HCT116 (cell line): ENCODE measurements around the gene PCDH9. TPM values are rescaled to one million over a fixed set of nuclear protein-coding genes. Genes with fewer than 3 reads are reported as not detected.

Experiments
- ATAC-seq: fragments of 200-7000 bp; cut with Tn5 transposase; 2 replicates; pipeline ENCODE4 v1.9.1; 2020; ENCODE audit warnings: mild to moderate bottlenecking, moderate library complexity
- BruUV-seq: library from RNA; stranded (reverse); fragments of 400-500 nt; replicated peaks from 2 replicates; lab custom pipeline; 2021; lab: Mats Ljungman, UMichigan
- CTCF ChIA-PET: fragments of 300-600 bp; sonication (Branson Sonifier 250); formaldehyde crosslinking; loops from one replicate; lab custom pipeline; 2021; ENCODE audit warnings: antibody characterized with exemption; lab: Charles Lee
- POLR2A ChIA-PET: fragments of 300-600, 350-600 bp; sonication (Branson Sonifier 250); formaldehyde crosslinking; loops from one replicate; lab custom pipeline; 2021; ENCODE audit warnings: antibody characterized with exemption; lab: Charles Lee
- RAD21 ChIA-PET, 2 experiments: fragments of 300-600 bp; sonication (Branson Sonifier 250); formaldehyde crosslinking; loops; one replicate each; lab custom pipeline; 2023; ENCODE audit warnings: low total read pairs in 2 of 2; ENCODE audit not compliant: uncharacterized antibody in 2 of 2, unreplicated experiment in 2 of 2, low non-redundant PET in 1 of 2; lab: Charles Lee
- DNase-seq: peaks from one replicate; pipeline ENCODE4 v3.0.0-alpha.2; 2010; ENCODE audit warnings: low read depth, low spot score
- H2AFZ ChIP-seq: fragments of 200-600 bp; shearing (Covaris generic), sonication (generic); 2 replicates; pipeline ENCODE4 v1.6.1; 2017; ENCODE audit warnings: low read depth, mixed run types, mixed read lengths, antibody characterized with exemption, low read length; ENCODE audit not compliant: poor library complexity, severe bottlenecking
- H3K27ac ChIP-seq: 2 replicates; pipeline ENCODE4 v1.5.1; 2012; ENCODE audit warnings: low read depth, low read length
- H3K27me3 ChIP-seq: fragments of 200-600 bp; sonication (generic); 2 replicates; pipeline ENCODE4 v1.6.1; 2016; ENCODE audit warnings: mixed run types, low read length, mixed read lengths; ENCODE audit not compliant: insufficient read depth
- H3K36me3 ChIP-seq, 2 experiments: fragments of 200-500 bp in 1 of 2; fragments of 200-600 bp in 1 of 2; sonication (Bioruptor generic) in 1 of 2; sonication (generic) in 1 of 2; 2 replicates each; pipeline versions ENCODE4 v1.5.1 to v1.6.1; 2014 to 2016; ENCODE audit warnings: low read length in 2 of 2, inconsistent platforms in 1 of 2, mixed read lengths in 1 of 2, mixed run types in 1 of 2; ENCODE audit not compliant: insufficient read depth in 2 of 2, control insufficient read depth in 1 of 2
- H3K4me1 ChIP-seq, 2 experiments: fragments of 200-600 bp in 1 of 2; sonication (generic) in 1 of 2; 2 replicates each; pipeline versions ENCODE4 v1.5.1 to v1.6.1; 2012 to 2017; ENCODE audit warnings: low read length in 2 of 2, inconsistent platforms in 1 of 2, mild to moderate bottlenecking in 1 of 2, mixed read lengths in 1 of 2, mixed run types in 1 of 2, moderate library complexity in 1 of 2; ENCODE audit not compliant: insufficient read depth in 2 of 2, control insufficient read depth in 1 of 2
- H3K4me2 ChIP-seq: fragments of 200-600 bp; sonication (generic); 2 replicates; pipeline ENCODE4 v1.6.1; 2017; ENCODE audit warnings: mixed run types, low read length, mixed read lengths
- H3K4me3 ChIP-seq, 2 experiments: fragments of 200-600 bp in 1 of 2; sonication (generic) in 1 of 2; replicated peaks in 1 of 2; 2 replicates each; pipeline ENCODE4 v1.5.1; 2011 to 2016; ENCODE audit warnings: low read length in 2 of 2, control low read depth in 1 of 2, low read depth in 1 of 2, mild to moderate bottlenecking in 1 of 2, mixed read lengths in 1 of 2, mixed run types in 1 of 2
- H3K79me2 ChIP-seq: fragments of 200-600 bp; sonication (generic); 2 replicates; pipeline ENCODE4 v1.6.1; 2017; ENCODE audit warnings: mild to moderate bottlenecking, mixed run types, low read length, moderate library complexity, mixed read lengths; ENCODE audit not compliant: insufficient read depth
- H3K9ac ChIP-seq: fragments of 200-600 bp; sonication (generic); 2 replicates; pipeline ENCODE4 v1.6.1; 2016; ENCODE audit warnings: low read length, mixed read lengths
- H3K9me2 ChIP-seq: fragments of 200-600 bp; sonication (generic), shearing (Covaris generic); 2 replicates; pipeline ENCODE4 v1.6.1; 2017; ENCODE audit warnings: mixed run types, mild to moderate bottlenecking, moderate library complexity; ENCODE audit not compliant: insufficient read depth
- H3K9me3 ChIP-seq, 2 experiments: fragments of 200-500 bp in 1 of 2; fragments of 200-600 bp in 1 of 2; sonication (Bioruptor generic) in 1 of 2; sonication (generic) in 1 of 2; 2 replicates each; pipeline ENCODE4 v1.6.1; 2014 to 2017; ENCODE audit warnings: low read length in 2 of 2, mixed read lengths in 2 of 2, inconsistent platforms in 1 of 2, low read depth in 1 of 2, mild to moderate bottlenecking in 1 of 2, mixed run types in 1 of 2, moderate library complexity in 1 of 2; ENCODE audit not compliant: control insufficient read depth in 1 of 2, insufficient read depth in 1 of 2
- H4K20me1 ChIP-seq: fragments of 200-600 bp; sonication (generic), shearing (Covaris generic); 2 replicates; pipeline ENCODE4 v1.6.1; 2017; ENCODE audit warnings: mixed run types, mild to moderate bottlenecking, moderate library complexity; ENCODE audit not compliant: insufficient read depth
- EGR1 ChIP-seq: IDR thresholded peaks from 2 replicates; pipeline ENCODE4 v1.6.1; 2012; ENCODE audit warnings: low read depth
- ELF1 ChIP-seq: IDR thresholded peaks from 2 replicates; pipeline ENCODE4 v1.6.1; 2012; ENCODE audit warnings: low read depth, borderline replicate concordance
- EZH2phosphoT487 ChIP-seq: fragments of 200-600 bp; IDR thresholded peaks from 2 replicates; pipeline ENCODE4 v1.6.1; 2018; ENCODE audit warnings: antibody characterized with exemption, borderline replicate concordance
- FOSL1 ChIP-seq: IDR thresholded peaks from 2 replicates; pipeline ENCODE4 v1.6.1; 2012; ENCODE audit warnings: low read depth
- JUND ChIP-seq: IDR thresholded peaks from 2 replicates; pipeline ENCODE4 v1.6.1; 2012
- POLR2A ChIP-seq: IDR thresholded peaks from 2 replicates; pipeline ENCODE4 v1.7.0; 2011; ENCODE audit warnings: borderline replicate concordance; ENCODE audit not compliant: insufficient read depth, insufficient read length; ENCODE audit errors: extremely low read depth
- SP1 ChIP-seq: IDR thresholded peaks from 2 replicates; pipeline ENCODE4 v1.6.1; 2012; ENCODE audit warnings: low read depth
- YY1 ChIP-seq: IDR thresholded peaks from 2 replicates; pipeline ENCODE4 v1.6.1; 2011; ENCODE audit warnings: low read length, low read depth, moderate library complexity, mild to moderate bottlenecking; ENCODE audit not compliant: insufficient replicate concordance; ENCODE audit errors: extremely low read depth
- ZFX ChIP-seq: fragments of 450-650 bp; IDR thresholded peaks from 2 replicates; pipeline ENCODE4 v1.6.1; 2017
- intact Hi-C: fragments of 100-400 bp; cut with micrococcal nuclease; formaldehyde crosslinking; loops from 2 replicates; pipeline ENCODE4 v1.10.0; 2022
- total RNA-seq: library from RNA; stranded (reverse); gene quantifications from one replicate; pipeline ENCODE4 v1.2.1, GENCODE V29; 2021; ENCODE audit not compliant: unreplicated experiment
- TF ChIP-seq, protein P1 (sequence below): IDR thresholded peaks from 2 replicates; pipeline ENCODE4 v1.6.1; 2011; ENCODE audit warnings: mild to moderate bottlenecking, low read length, moderate library complexity; ENCODE audit not compliant: insufficient replicate concordance; ENCODE audit errors: extremely low read depth
- TF ChIP-seq, protein P2 (sequence below): IDR thresholded peaks from 2 replicates; pipeline ENCODE4 v1.6.1; 2012; ENCODE audit warnings: low read depth

The PCDH9 gene
- total RNA-seq, 1 experiment from 2014 or later, result 0.02 TPM

DNA sequence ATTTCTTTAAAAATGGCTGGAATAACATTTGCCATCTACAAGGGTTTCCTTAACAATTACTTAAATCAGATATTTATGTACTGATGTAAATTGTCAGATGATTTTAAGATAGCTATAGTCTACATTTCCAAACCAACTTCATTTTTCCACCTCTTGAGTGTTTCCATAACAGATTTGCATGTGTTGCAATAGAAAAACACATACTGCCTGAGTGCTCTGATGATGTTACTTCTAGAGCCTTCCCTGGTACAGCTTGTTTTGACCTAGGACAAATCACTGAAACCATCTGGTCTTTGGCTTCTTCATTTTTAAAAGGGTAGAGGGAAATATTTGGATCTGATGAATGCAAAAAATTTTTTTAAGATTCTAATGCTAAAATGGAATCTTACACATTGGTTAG, 245.9 kb downstream of the PCDH9 start (continued):
- TF ChIP-seq YY1 (no peak), ZFX (no peak), SP1 (no peak), EZH2phosphoT487 (no peak)

DNA sequence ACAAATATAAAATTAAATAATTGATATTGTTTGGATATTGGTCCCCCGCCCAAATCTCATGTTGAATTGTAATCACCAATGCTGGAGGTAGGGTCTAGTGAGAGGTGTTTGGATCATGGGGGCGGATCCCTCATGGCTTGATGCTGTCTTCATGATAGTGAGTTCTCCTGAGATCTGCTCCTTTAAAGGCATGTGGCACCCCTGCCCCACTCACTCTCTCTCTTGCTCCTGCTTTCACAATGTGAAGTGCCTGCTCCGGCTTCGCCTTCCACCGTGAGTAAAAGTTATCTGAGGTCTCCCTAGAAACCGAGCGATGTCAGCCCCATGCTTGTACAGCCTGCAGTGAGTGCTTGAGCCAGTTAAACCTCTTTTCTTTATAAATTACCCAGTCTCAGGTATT, 248.2 kb downstream of the PCDH9 start:
- POLR2A ChIA-PET, result no interaction called here
- Histone ChIP-seq H3K9me2 (no peaks in the 10 kb centered on the region), H4K20me1 (no peaks in the 10 kb centered on the region), H3K4me2 (no peak overlapping the region), H3K4me1 (no peaks in the 10 kb centered on the region), H3K9ac (no peak overlapping the region), H3K4me3 (no peak overlapping the region), H3K27ac (no peak overlapping the region), H3K79me2 (no peaks in the 10 kb centered on the region), H3K9me3 (no peaks in the 10 kb centered on the region), H3K36me3 (no peaks in the 10 kb centered on the region), H2AFZ (no peak overlapping the region), H3K27me3 (no peaks in the 10 kb centered on the region)
- intact Hi-C loops, result no loop called here
- CTCF ChIA-PET, result no interaction called here
- TF ChIP-seq JUND (no peak), POLR2A (no peak), ZFX (no peak), EZH2phosphoT487 (no peak), FOSL1 (no peak), YY1 (no peak), ELF1 (no peak), EGR1 (no peak)
- TF ChIP-seq, protein P1, sequence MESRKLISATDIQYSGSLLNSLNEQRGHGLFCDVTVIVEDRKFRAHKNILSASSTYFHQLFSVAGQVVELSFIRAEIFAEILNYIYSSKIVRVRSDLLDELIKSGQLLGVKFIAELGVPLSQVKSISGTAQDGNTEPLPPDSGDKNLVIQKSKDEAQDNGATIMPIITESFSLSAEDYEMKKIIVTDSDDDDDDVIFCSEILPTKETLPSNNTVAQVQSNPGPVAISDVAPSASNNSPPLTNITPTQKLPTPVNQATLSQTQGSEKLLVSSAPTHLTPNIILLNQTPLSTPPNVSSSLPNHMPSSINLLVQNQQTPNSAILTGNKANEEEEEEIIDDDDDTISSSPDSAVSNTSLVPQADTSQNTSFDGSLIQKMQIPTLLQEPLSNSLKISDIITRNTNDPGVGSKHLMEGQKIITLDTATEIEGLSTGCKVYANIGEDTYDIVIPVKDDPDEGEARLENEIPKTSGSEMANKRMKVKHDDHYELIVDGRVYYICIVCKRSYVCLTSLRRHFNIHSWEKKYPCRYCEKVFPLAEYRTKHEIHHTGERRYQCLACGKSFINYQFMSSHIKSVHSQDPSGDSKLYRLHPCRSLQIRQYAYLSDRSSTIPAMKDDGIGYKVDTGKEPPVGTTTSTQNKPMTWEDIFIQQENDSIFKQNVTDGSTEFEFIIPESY, result no peak
- TF ChIP-seq, protein P2, sequence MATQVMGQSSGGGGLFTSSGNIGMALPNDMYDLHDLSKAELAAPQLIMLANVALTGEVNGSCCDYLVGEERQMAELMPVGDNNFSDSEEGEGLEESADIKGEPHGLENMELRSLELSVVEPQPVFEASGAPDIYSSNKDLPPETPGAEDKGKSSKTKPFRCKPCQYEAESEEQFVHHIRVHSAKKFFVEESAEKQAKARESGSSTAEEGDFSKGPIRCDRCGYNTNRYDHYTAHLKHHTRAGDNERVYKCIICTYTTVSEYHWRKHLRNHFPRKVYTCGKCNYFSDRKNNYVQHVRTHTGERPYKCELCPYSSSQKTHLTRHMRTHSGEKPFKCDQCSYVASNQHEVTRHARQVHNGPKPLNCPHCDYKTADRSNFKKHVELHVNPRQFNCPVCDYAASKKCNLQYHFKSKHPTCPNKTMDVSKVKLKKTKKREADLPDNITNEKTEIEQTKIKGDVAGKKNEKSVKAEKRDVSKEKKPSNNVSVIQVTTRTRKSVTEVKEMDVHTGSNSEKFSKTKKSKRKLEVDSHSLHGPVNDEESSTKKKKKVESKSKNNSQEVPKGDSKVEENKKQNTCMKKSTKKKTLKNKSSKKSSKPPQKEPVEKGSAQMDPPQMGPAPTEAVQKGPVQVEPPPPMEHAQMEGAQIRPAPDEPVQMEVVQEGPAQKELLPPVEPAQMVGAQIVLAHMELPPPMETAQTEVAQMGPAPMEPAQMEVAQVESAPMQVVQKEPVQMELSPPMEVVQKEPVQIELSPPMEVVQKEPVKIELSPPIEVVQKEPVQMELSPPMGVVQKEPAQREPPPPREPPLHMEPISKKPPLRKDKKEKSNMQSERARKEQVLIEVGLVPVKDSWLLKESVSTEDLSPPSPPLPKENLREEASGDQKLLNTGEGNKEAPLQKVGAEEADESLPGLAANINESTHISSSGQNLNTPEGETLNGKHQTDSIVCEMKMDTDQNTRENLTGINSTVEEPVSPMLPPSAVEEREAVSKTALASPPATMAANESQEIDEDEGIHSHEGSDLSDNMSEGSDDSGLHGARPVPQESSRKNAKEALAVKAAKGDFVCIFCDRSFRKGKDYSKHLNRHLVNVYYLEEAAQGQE, result no peak
- ATAC-seq (no peak), DNase-seq (no peak)
- RAD21 ChIA-PET, result no interaction called here
- BruUV-seq, result no TSS peak
